ENCODE results near the gene PTPRN2.
"Not testable (repeated sequence)": the region's sequence is repeated elsewhere in the genome, so short reads cannot be mapped to it uniquely, and the experiment has no call there.

DNA sequence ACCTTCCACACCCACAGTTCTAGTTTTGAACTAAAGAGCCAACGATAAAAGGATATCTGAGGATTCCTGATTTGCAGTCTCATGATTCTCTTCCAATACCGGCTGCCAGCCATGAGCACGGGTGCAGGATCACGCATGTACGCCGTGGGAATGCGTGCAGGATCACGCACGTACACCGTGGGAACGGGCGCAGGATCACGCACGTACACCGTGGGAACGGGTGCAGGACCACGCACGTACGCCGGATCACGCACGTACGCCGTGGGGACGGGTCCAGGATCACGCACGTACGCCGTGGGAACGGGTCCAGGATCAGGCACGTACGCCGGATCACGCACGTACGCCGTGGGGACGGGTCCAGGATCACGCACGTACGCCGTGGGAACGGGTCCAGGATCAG is 677.6 kb downstream of the PTPRN2 start:
- TF ChIP-seq, protein P1, sequence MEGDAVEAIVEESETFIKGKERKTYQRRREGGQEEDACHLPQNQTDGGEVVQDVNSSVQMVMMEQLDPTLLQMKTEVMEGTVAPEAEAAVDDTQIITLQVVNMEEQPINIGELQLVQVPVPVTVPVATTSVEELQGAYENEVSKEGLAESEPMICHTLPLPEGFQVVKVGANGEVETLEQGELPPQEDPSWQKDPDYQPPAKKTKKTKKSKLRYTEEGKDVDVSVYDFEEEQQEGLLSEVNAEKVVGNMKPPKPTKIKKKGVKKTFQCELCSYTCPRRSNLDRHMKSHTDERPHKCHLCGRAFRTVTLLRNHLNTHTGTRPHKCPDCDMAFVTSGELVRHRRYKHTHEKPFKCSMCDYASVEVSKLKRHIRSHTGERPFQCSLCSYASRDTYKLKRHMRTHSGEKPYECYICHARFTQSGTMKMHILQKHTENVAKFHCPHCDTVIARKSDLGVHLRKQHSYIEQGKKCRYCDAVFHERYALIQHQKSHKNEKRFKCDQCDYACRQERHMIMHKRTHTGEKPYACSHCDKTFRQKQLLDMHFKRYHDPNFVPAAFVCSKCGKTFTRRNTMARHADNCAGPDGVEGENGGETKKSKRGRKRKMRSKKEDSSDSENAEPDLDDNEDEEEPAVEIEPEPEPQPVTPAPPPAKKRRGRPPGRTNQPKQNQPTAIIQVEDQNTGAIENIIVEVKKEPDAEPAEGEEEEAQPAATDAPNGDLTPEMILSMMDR (conservative IDR thresholded peaks at IDR 0.05; ENCODE audit: low read length), result not testable (repeated sequence)
- not testable (repeated sequence) for TF ChIP-seq EZH2phosphoT487 (IDR thresholded peaks at IDR 0.05; ENCODE audit: borderline replicate concordance, low read depth, low read length)

All from OCI-LY7 (cell line).